Keratinocyte (primary cell): ENCODE measurements around the gene ERG.

ENCODE experiments used
- EZH2 ChIP-seq: IDR thresholded peaks from one replicate; pipeline ENCODE4 v1.6.1; 2012; ENCODE audit warnings: inconsistent platforms, mild to moderate bottlenecking, low read length, moderate library complexity
- TF ChIP-seq, protein P1 (sequence below), 3 experiments: IDR thresholded peaks in 1 of 3; conservative IDR thresholded peaks in 1 of 3; optimal IDR thresholded peaks in 1 of 3; 2 replicates in 2 of 3; 3 replicates in 1 of 3; pipeline versions ENCODE3 to v1.5.1; 2011; ENCODE audit warnings: low read length in 3 of 3, mild to moderate bottlenecking in 3 of 3, moderate library complexity in 2 of 3, control low read depth in 1 of 3, inconsistent platforms in 1 of 3; ENCODE audit not compliant: insufficient read depth in 2 of 3; ENCODE audit errors: extremely low read depth in 1 of 3

DNA sequence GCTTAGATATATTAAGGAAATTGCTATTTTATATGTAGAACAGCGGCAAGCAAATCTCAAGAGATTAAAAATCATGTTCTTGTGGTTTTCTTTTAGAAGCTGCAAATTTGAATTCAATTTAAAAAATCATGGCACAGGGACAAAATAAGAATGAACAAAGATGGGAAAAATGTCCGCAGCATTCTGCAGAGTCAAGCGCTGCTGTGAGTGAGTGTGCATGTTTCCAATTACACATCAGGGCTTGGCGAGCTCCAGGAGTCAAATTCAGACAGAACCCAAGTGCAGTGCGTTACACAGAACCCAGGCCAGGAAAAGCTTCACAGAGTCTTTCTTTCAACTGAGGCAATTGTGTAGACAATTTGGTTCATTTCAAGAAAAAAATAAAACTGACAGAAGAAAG is 33.3 kb upstream of the ERG start:
- TF ChIP-seq, protein P1, sequence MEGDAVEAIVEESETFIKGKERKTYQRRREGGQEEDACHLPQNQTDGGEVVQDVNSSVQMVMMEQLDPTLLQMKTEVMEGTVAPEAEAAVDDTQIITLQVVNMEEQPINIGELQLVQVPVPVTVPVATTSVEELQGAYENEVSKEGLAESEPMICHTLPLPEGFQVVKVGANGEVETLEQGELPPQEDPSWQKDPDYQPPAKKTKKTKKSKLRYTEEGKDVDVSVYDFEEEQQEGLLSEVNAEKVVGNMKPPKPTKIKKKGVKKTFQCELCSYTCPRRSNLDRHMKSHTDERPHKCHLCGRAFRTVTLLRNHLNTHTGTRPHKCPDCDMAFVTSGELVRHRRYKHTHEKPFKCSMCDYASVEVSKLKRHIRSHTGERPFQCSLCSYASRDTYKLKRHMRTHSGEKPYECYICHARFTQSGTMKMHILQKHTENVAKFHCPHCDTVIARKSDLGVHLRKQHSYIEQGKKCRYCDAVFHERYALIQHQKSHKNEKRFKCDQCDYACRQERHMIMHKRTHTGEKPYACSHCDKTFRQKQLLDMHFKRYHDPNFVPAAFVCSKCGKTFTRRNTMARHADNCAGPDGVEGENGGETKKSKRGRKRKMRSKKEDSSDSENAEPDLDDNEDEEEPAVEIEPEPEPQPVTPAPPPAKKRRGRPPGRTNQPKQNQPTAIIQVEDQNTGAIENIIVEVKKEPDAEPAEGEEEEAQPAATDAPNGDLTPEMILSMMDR (optimal IDR thresholded peaks at IDR 0.05 in 1 of 3, IDR thresholded peaks at IDR 0.05 in 1 of 3, conservative IDR thresholded peaks at IDR 0.05 in 1 of 3; ENCODE audit: extremely low read depth in 1 of 3, insufficient read depth in 2 of 3, low read length in 3 of 3) = no peak
- no peak for TF ChIP-seq EZH2
